GM21515 (cell line): ENCODE results near the gene NUAK2.

ENCODE experiments used
- ATAC-seq: cut with Tn5 transposase; IDR thresholded peaks from one replicate; pipeline ENCODE4 v1.9.1; 2021; ENCODE audit not compliant: unreplicated experiment

The NUAK2 gene

DNA sequence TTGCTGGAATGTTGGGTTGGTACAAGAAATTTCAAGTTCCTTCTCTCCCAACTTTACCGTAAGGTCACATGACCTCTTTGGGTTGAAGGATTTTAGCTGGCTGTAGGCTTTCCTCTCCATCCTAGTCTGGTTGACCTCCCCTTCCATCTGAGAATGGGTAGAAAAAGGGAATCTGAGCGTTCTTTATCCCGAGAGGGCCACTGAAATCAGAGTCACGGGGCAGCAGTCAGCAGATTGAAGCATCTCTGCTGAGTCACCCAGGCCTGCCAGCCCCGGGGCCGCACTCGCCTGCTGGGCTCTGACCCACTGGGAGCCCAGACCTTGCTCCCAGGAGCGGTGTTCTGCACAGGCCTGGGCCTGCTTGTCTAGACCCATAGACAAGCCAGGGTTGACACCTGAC lies 62.8 kb downstream of the NUAK2 start:
- no peak for ATAC-seq

DNA sequence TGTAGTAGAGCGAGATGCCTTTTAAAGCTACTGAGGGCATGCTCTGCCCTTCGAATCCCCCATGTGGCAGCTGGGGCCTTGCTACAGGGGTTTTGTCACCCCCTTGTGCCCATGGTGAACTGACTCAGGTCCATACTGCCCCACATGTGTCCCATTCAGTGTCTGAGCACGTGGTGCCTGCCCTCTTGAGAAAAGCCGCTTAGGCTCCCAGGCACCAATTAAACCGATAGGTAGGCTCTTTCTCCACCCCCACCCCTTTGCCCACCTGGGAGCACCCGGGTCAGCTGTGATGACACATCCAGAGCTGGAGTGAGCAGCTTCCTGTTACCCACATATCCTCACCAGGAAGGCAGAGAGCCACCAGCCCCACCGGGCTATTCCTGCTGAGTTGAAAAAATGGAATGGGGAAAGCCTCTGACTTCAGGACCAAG lies 63.3 kb downstream of the NUAK2 start:
- ATAC-seq, result no peak

DNA sequence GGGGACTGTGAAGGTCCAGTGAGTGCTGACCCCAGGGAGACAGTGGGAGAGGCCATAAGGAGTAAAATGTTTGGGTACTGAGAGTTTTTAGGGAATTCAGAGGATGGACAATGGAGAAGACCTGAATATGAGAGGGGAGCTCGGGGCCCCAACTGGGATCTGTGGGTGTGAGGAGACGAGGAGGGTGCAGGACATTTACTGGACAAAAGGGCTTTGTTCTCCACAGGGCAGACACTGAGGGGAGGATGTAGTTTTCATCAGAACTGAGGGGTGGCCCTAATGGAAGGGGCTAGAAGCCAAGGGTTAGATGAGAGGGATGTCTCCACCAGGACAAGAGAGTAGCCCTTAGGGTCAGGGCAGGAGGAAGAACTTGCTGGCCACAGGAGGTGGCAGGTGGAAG lies 63.8 kb downstream of the NUAK2 start:
- ATAC-seq, result no peak

DNA sequence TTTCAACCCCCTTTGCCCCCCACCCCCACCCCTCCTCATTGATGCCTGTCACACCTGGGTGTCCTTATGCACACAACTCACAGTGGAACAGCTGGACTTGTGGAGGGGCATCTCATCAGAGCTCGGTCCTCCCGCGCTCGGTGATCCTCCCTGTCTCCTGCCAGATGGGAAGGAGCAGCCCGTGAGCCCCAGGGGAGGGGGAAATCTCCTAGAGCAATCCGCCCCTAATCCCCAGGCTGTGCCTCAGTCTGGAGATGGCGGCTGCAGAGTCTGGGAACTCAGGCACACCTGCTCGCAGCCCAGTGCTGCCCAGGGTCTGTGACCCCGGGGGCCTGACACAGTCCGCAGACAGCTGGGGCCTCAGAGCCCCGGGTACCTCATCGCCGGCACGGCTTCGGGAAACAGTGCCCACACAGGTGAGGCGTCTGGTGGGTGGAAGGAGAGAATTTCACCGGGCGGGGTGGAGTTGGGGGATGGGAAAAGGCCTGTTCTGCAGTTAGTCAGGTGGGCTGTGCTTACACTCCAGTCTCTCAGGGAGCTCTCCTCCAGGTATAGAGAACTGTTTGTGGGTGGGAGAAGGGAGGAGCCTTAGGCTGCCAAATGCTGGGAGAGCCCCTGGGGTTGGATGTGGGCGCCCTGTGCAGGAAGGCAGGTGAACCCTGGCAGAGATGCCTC lies 64.5 kb downstream of the NUAK2 start:
- no peak for ATAC-seq

DNA sequence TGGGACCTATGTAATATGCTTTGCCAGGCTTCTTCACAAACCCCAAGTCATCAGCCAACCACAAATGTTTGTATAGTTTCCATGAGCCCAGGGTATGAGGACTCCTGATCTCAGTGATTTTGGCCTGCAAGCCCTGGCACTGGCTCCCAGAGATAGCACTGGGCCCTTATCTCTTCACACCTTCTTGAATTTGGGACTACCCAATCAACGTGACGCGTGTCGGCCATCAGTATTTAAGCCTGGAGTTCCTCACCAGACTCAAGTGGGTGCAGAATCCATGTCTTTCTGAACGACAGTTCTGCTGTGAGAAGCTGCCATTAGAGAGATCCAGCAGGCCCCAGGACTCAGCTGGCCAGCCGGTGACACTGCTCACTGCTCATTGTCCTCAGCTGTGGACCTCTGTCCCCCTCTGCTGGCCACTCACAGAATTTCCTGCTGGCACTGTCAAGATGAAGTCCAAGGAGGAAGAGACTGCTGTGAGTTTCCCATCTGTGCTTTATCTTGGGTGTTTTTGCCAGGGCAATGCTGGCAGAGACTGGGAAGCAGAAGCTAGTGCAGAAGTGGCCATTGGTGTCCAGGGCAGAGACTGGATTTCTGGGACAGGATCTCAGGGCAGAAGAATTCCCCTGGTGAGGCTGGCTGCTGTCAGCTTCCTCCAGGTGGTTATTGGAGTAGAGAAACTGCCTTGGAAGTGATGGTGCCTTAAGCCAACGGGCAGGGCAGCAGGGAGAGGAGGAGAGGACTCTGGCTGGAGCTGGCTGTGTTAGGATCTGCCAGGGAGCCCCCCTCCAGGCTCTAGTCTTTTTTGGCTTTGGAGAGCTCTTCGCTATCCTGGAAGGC lies 65.4 kb downstream of the NUAK2 start:
- no peak for ATAC-seq
